SJSA1 (cell line): ENCODE data around the gene VASN. TPM values are rescaled to one million over a fixed set of nuclear protein-coding genes. Genes with fewer than 3 reads are reported as not detected.
A peak's percentile ranks its signal among the peaks of the same experiment; 100 is the strongest.

Source experiments
- DNase-seq, 2 experiments: peaks; one replicate each; pipeline ENCODE4 v3.0.0-alpha.2; 2015 to 2020; ENCODE audit warnings: low spot score in 2 of 2, low read depth in 1 of 2
- H3K27ac ChIP-seq: fragments of 250-450 bp; sonication (Bioruptor Pico); 2 replicates; pipeline ENCODE4 v1.5.1; 2020; ENCODE audit warnings: mild to moderate bottlenecking, moderate library complexity
- H3K27me3 ChIP-seq: fragments of 250-450 bp; sonication (Bioruptor Pico); replicated peaks from 2 replicates; pipeline ENCODE4 v1.5.1; 2020; ENCODE audit warnings: mild to moderate bottlenecking, moderate library complexity
- H3K36me3 ChIP-seq: fragments of 250-450 bp; sonication (Bioruptor Pico); 2 replicates; pipeline ENCODE4 v1.5.1; 2020; ENCODE audit warnings: mild to moderate bottlenecking
- H3K4me1 ChIP-seq: fragments of 250-450 bp; sonication (Bioruptor Pico); replicated peaks from 2 replicates; pipeline ENCODE4 v1.6.1; 2021; ENCODE audit warnings: mild to moderate bottlenecking
- H3K4me3 ChIP-seq: fragments of 250-450 bp; sonication (Bioruptor Pico); 2 replicates; pipeline ENCODE4 v1.5.1; 2020; ENCODE audit warnings: mild to moderate bottlenecking
- H3K9me3 ChIP-seq: fragments of 250-450 bp; sonication (Bioruptor Pico); replicated peaks from 2 replicates; pipeline ENCODE4 v1.5.1; 2020; ENCODE audit warnings: mild to moderate bottlenecking
- total RNA-seq: library from RNA; depleted of rRNA; stranded (reverse); fragments of >200 nt; shearing (Covaris generic); gene quantifications from 2 replicates; pipeline ENCODE4 v1.2.3, GENCODE V29; 2014

VASN gene
- total RNA-seq, 1 experiment from 2014 or later = 93.6 TPM

GRCh38 chr16:4353675-4354074 lies 18.0 kb upstream of the VASN start:
- Histone ChIP-seq H3K27ac (no peak overlapping the region), H3K9me3 (0 out of 2 replicates have a peak, but pooled peaks cover 3% of the 10 kb centered on the region)
- DNase-seq = no peak

GRCh38 chr16:4354512-4355409 lies 16.9 kb upstream of the VASN start:
- Histone ChIP-seq H3K27me3 (no peaks in the 10 kb centered on the region), H3K36me3 (peaks cover 15% of the 10 kb centered on the region), H3K9me3 (0 out of 2 replicates have a peak, but pooled peaks cover 3% of the 10 kb centered on the region), H3K27ac (no peak overlapping the region), H3K4me1 (peaks cover 11% of the 10 kb centered on the region), H3K4me3 (no peak overlapping the region)
- no peak for DNase-seq

More at GRCh38 chr16:4353675-4354074, 18.0 kb upstream of the VASN start:
- no peak overlapping the region for H3K4me3 ChIP-seq
- H3K4me1 ChIP-seq = peaks cover 7% of the 10 kb centered on the region
- peaks cover 13% of the 10 kb centered on the region for H3K36me3 ChIP-seq
- H3K27me3 ChIP-seq = no peaks in the 10 kb centered on the region

GRCh38 chr16:4356820-4357219 lies 14.8 kb upstream of the VASN start:
- peaks cover 15% of the 10 kb centered on the region for H3K36me3 ChIP-seq
- no peak for DNase-seq
- H3K27ac ChIP-seq = no peak overlapping the region
- H3K4me3 ChIP-seq = no peak overlapping the region
- H3K4me1 ChIP-seq = peaks cover 6% of the 10 kb centered on the region; the same call in 1 of the 2 replicates
- no peaks in the 10 kb centered on the region for H3K27me3 ChIP-seq
- H3K9me3 ChIP-seq = no peaks in the 10 kb centered on the region

- no peaks in the 10 kb centered on the region for H3K9me3 ChIP-seq
- no peak overlapping the region for H3K27ac ChIP-seq
- peaks cover 18% of the 10 kb centered on the region for H3K36me3 ChIP-seq
- no peak overlapping the region for H3K4me3 ChIP-seq
- DNase-seq = no peak
- H3K4me1 ChIP-seq = peaks cover 4% of the 10 kb centered on the region; the same call in 1 of the 2 replicates
- no peaks in the 10 kb centered on the region for H3K27me3 ChIP-seq
Observed at GRCh38 chr16:4358236-4358635, 13.4 kb upstream of the VASN start.

- Histone ChIP-seq H3K9me3 (no peaks in the 10 kb centered on the region), H3K4me1 (peaks cover 4% of the 10 kb centered on the region; the same call in 1 of the 2 replicates), H3K36me3 (peaks cover 18% of the 10 kb centered on the region), H3K4me3 (no peak overlapping the region), H3K27ac (no peak overlapping the region), H3K27me3 (no peaks in the 10 kb centered on the region)
- peak; percentile 42 to 72 for DNase-seq
Observed at GRCh38 chr16:4358831-4359561, 12.7 kb upstream of the VASN start.

- Histone ChIP-seq H3K4me3 (no peak overlapping the region), H3K27me3 (no peaks in the 10 kb centered on the region), H3K36me3 (peaks cover 18% of the 10 kb centered on the region), H3K27ac (no peak overlapping the region), H3K4me1 (peaks cover 4% of the 10 kb centered on the region; the same call in 1 of the 2 replicates), H3K9me3 (no peaks in the 10 kb centered on the region)
- no peak for DNase-seq
Observed at GRCh38 chr16:4359914-4360313, 11.7 kb upstream of the VASN start.

- H3K36me3 ChIP-seq = peaks cover 18% of the 10 kb centered on the region
- peaks cover 4% of the 10 kb centered on the region; the same call in 1 of the 2 replicates for H3K4me1 ChIP-seq
- no peak overlapping the region for H3K4me3 ChIP-seq
- H3K9me3 ChIP-seq = no peaks in the 10 kb centered on the region
- no peaks in the 10 kb centered on the region for H3K27me3 ChIP-seq
- no peak overlapping the region for H3K27ac ChIP-seq
- no peak for DNase-seq
Observed at GRCh38 chr16:4360538-4361021, 11.1 kb upstream of the VASN start.

- no peak for DNase-seq
- H3K36me3 ChIP-seq = peaks cover 18% of the 10 kb centered on the region
Observed at GRCh38 chr16:4361033-4361943, 10.4 kb upstream of the VASN start.

GRCh38 chr16:4361944-4362311 lies 9.7 kb upstream of the VASN start:
- DNase-seq = no peak
- peaks cover 18% of the 10 kb centered on the region for H3K36me3 ChIP-seq
- H3K9me3 ChIP-seq = no peaks in the 10 kb centered on the region
- H3K4me3 ChIP-seq = no peak overlapping the region
- no peak overlapping the region for H3K27ac ChIP-seq
- no peaks in the 10 kb centered on the region for H3K27me3 ChIP-seq
- peaks cover 4% of the 10 kb centered on the region; the same call in 1 of the 2 replicates for H3K4me1 ChIP-seq

More at GRCh38 chr16:4361033-4361943, 10.4 kb upstream of the VASN start:
- Histone ChIP-seq H3K4me1 (peaks cover 4% of the 10 kb centered on the region; the same call in 1 of the 2 replicates), H3K4me3 (no peak overlapping the region), H3K9me3 (no peaks in the 10 kb centered on the region), H3K27ac (no peak overlapping the region), H3K27me3 (no peaks in the 10 kb centered on the region)

- DNase-seq = no peak
- Histone ChIP-seq H3K4me1 (peaks cover 4% of the 10 kb centered on the region; the same call in 1 of the 2 replicates), H3K36me3 (peaks cover 18% of the 10 kb centered on the region), H3K27ac (no peak overlapping the region), H3K4me3 (no peak overlapping the region), H3K9me3 (no peaks in the 10 kb centered on the region), H3K27me3 (no peaks in the 10 kb centered on the region)
Observed at GRCh38 chr16:4362476-4363135, 9.0 kb upstream of the VASN start.

- Histone ChIP-seq H3K4me3 (no peak overlapping the region), H3K4me1 (peaks cover 8% of the 10 kb centered on the region), H3K9me3 (no peaks in the 10 kb centered on the region), H3K27ac (no peak overlapping the region), H3K27me3 (no peaks in the 10 kb centered on the region), H3K36me3 (peaks cover 12% of the 10 kb centered on the region)
- no peak for DNase-seq
Observed at GRCh38 chr16:4364196-4365013, 7.2 kb upstream of the VASN start.

GRCh38 chr16:4365014-4365406 lies 6.6 kb upstream of the VASN start:
- H3K36me3 ChIP-seq = peaks cover 11% of the 10 kb centered on the region
- peaks cover 10% of the 10 kb centered on the region for H3K4me1 ChIP-seq
- no peak overlapping the region for H3K4me3 ChIP-seq
- H3K27ac ChIP-seq = no peak overlapping the region
- H3K27me3 ChIP-seq = no peaks in the 10 kb centered on the region
- no peak for DNase-seq
- no peaks in the 10 kb centered on the region for H3K9me3 ChIP-seq
